GM12872 (cell line): Measurements from ENCODE around the gene HCFC2.

Experiments used
- CTCF ChIP-seq: IDR thresholded peaks from 3 replicates; pipeline ENCODE4 v1.5.1; 2011; ENCODE audit warnings: low read depth, mild to moderate bottlenecking, low read length, moderate library complexity; ENCODE audit not compliant: insufficient read depth

The HCFC2 gene

GRCh38 chr12:104109446-104110271 lies 45.3 kb downstream of the HCFC2 start:
- no peak for TF ChIP-seq CTCF

- no peak for TF ChIP-seq CTCF
Observed at GRCh38 chr12:104115587-104115975, 51.2 kb downstream of the HCFC2 start.

- no peak for TF ChIP-seq CTCF
Observed at GRCh38 chr12:104121001-104121400, 56.7 kb downstream of the HCFC2 start.

- TF ChIP-seq CTCF = no peak
Observed at GRCh38 chr12:104122298-104122697, 58.0 kb downstream of the HCFC2 start.

GRCh38 chr12:104126548-104126947 lies 62.2 kb downstream of the HCFC2 start:
- TF ChIP-seq CTCF = no peak

GRCh38 chr12:104130760-104131159 lies 66.4 kb downstream of the HCFC2 start:
- no peak for TF ChIP-seq CTCF

- TF ChIP-seq CTCF = no peak
Observed at GRCh38 chr12:104131609-104132008, 67.3 kb downstream of the HCFC2 start.
